HepG2 (cell line): ENCODE results near the gene ADIPOR2. TPM values are rescaled to one million over a fixed set of nuclear protein-coding genes. Genes with fewer than 3 reads are reported as not detected.

Experiments used
- ARID4A ChIP-seq: sonication (generic); formaldehyde crosslinking; IDR thresholded peaks from 2 replicates; pipeline ENCODE4 v1.5.0; 2020; ENCODE audit warnings: mild to moderate bottlenecking, missing genetic modification reagents, borderline replicate concordance
- CBX5 ChIP-seq: sonication (generic); formaldehyde crosslinking; IDR thresholded peaks from 2 replicates; pipeline ENCODE4 v1.4.0; 2020; ENCODE audit warnings: missing genetic modification reagents, borderline replicate concordance
- CHD4 ChIP-seq: fragments of 200-600 bp; sonication (generic); IDR thresholded peaks from 2 replicates; pipeline ENCODE4 v1.7.0; 2017; ENCODE audit warnings: mild to moderate bottlenecking, low read length, borderline replicate concordance
- DNMT1 ChIP-seq: sonication (generic); formaldehyde crosslinking; IDR thresholded peaks from 2 replicates; pipeline ENCODE4 v1.5.1; 2020; ENCODE audit warnings: mild to moderate bottlenecking, missing genetic modification reagents
- ELF1 ChIP-seq: sonication (generic); formaldehyde crosslinking; IDR thresholded peaks from 2 replicates; pipeline ENCODE4 v1.4.0; 2020; ENCODE audit warnings: missing genetic modification reagents
- HOXA3 ChIP-seq: sonication (generic); formaldehyde crosslinking; IDR thresholded peaks from 2 replicates; pipeline ENCODE4 v1.5.0; 2020; ENCODE audit warnings: missing genetic modification reagents
- MTERF4 ChIP-seq: sonication (generic); formaldehyde crosslinking; IDR thresholded peaks from 2 replicates; pipeline ENCODE4 v1.8.0; 2023; ENCODE audit warnings: mild to moderate bottlenecking, missing genetic modification reagents
- MYC ChIP-seq: sonication (generic); formaldehyde crosslinking; IDR thresholded peaks from 2 replicates; pipeline ENCODE4 v1.9.0; 2021; ENCODE audit warnings: missing genetic modification reagents, borderline replicate concordance
- NR2C2 ChIP-seq: sonication (generic); formaldehyde crosslinking; IDR thresholded peaks from 2 replicates; pipeline ENCODE4 v1.4.0; 2020; ENCODE audit warnings: missing genetic modification reagents, mild to moderate bottlenecking, moderate library complexity, borderline replicate concordance
- REST ChIP-seq, 2 experiments: IDR thresholded peaks; 2 replicates each; pipeline ENCODE4 v1.6.1; 2011 to 2012; ENCODE audit warnings: low read length in 2 of 2, borderline replicate concordance in 1 of 2, low read depth in 1 of 2, mild to moderate bottlenecking in 1 of 2, moderate library complexity in 1 of 2
- YEATS2 ChIP-seq: sonication (generic); formaldehyde crosslinking; IDR thresholded peaks from 2 replicates; pipeline ENCODE4 v1.4.0; 2020; ENCODE audit warnings: missing genetic modification reagents, borderline replicate concordance
- ZBTB21 ChIP-seq: sonication (generic); formaldehyde crosslinking; IDR thresholded peaks from 2 replicates; pipeline ENCODE4 v1.4.0; 2020; ENCODE audit warnings: missing genetic modification reagents
- ZFP1 ChIP-seq: IDR thresholded peaks from 2 replicates; pipeline ENCODE4 v1.6.1; 2016
- ZNF34 ChIP-seq: sonication (generic); formaldehyde crosslinking; IDR thresholded peaks from 2 replicates; pipeline ENCODE4 v1.4.0; 2020; ENCODE audit warnings: mild to moderate bottlenecking, missing genetic modification reagents, borderline replicate concordance
- ZNF430 ChIP-seq: sonication (generic); formaldehyde crosslinking; IDR thresholded peaks from 2 replicates; pipeline ENCODE4 v1.9.0; 2021; ENCODE audit warnings: mild to moderate bottlenecking, missing genetic modification reagents
- ZNF501 ChIP-seq: sonication (generic); formaldehyde crosslinking; IDR thresholded peaks from 2 replicates; pipeline ENCODE4 v1.5.1; 2020; ENCODE audit warnings: mild to moderate bottlenecking, moderate library complexity, missing genetic modification reagents
- ZNF761 ChIP-seq: sonication (generic); formaldehyde crosslinking; conservative IDR thresholded peaks from 2 replicates; pipeline ENCODE4 v1.4.0; 2020; ENCODE audit warnings: mild to moderate bottlenecking, missing genetic modification reagents
- ZNF772 ChIP-seq: sonication (generic); formaldehyde crosslinking; IDR thresholded peaks from 2 replicates; pipeline ENCODE4 v1.5.0; 2020; ENCODE audit warnings: mild to moderate bottlenecking, missing genetic modification reagents
- polyA plus RNA-seq, 8 experiments: library from polyadenylated mRNA; depleted of rRNA in 3 of 8; stranded (reverse) in 7 of 8; unstranded in 1 of 8; fragments of >200 nt; fragmentation: Illumina TruSeq in 4 of 8; extraction: Trizol in 4 of 8; gene quantifications; 2 replicates each; pipeline versions ENCODE4 v1.2.1 to v1.2.3, GENCODE V29; 2011 to 2016; ENCODE audit warnings: low read depth in 4 of 8, missing spikeins in 1 of 8, mixed read lengths in 1 of 8; ENCODE audit not compliant: insufficient read depth in 1 of 8
- total RNA-seq, 5 experiments: library from RNA; depleted of rRNA; stranded (reverse); fragments of >200 nt; fragmentation: Illumina TruSeq; extraction: Trizol; gene quantifications; 2 replicates each; pipeline ENCODE4 v1.2.3, GENCODE V29; 2016; ENCODE audit warnings: low read depth in 1 of 5
- TF ChIP-seq, protein P1 (sequence below): sonication (generic); formaldehyde crosslinking; IDR thresholded peaks from 2 replicates; pipeline ENCODE4 v1.8.0; 2022; ENCODE audit warnings: missing genetic modification reagents, mild to moderate bottlenecking, borderline replicate concordance

ADIPOR2 gene
- total and polyA plus RNA-seq, 2 of the 13 experiments (the other 11 are each of a cell fraction or from before 2014, with no cell fraction given): 35.2 to 52.2 TPM

- TF ChIP-seq ARID4A: no peak; the same call in 1 of the 2 replicates
- peak; percentile 65; the same call in 1 of the 2 replicates for TF ChIP-seq NR2C2 (CRISPR knock-in tag)
- TF ChIP-seq CHD4: no peak
- no peak for TF ChIP-seq DNMT1 (CRISPR knock-in tag)
- no peak for TF ChIP-seq ELF1 (CRISPR knock-in tag)
- TF ChIP-seq ZNF430 (CRISPR knock-in tag): peak; percentile 51; the same call in 1 of the 2 replicates
- no peak for TF ChIP-seq REST (IDR thresholded peaks at IDR 0.05; ENCODE audit: borderline replicate concordance in 1 of 2, low read depth in 1 of 2, low read length in 2 of 2)
- TF ChIP-seq ZNF34: no peak
- peak; percentile 65; the same call in 1 of the 2 replicates for TF ChIP-seq HOXA3 (CRISPR knock-in tag)
- TF ChIP-seq ZFP1: no peak
- no peak for TF ChIP-seq YEATS2
- TF ChIP-seq ZNF772 (CRISPR knock-in tag): no peak
- no peak for TF ChIP-seq ZNF761 (CRISPR knock-in tag)
- TF ChIP-seq CBX5 (CRISPR knock-in tag): peak; percentile 39; the same call in 1 of the 2 replicates
- TF ChIP-seq MYC (CRISPR knock-in tag): no peak
- peak; percentile 86 for TF ChIP-seq ZBTB21
- peak; percentile 44; the same call in 1 of the 2 replicates for TF ChIP-seq ZNF501 (CRISPR knock-in tag)
- TF ChIP-seq, protein P1, sequence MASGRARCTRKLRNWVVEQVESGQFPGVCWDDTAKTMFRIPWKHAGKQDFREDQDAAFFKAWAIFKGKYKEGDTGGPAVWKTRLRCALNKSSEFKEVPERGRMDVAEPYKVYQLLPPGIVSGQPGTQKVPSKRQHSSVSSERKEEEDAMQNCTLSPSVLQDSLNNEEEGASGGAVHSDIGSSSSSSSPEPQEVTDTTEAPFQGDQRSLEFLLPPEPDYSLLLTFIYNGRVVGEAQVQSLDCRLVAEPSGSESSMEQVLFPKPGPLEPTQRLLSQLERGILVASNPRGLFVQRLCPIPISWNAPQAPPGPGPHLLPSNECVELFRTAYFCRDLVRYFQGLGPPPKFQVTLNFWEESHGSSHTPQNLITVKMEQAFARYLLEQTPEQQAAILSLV (CRISPR knock-in tag): no peak
- TF ChIP-seq MTERF4 (CRISPR knock-in tag): no peak
These were observed 30.3 kb upstream of the ADIPOR2 start (continued) for GRCh38 chr12:1660304-1661187.
